ENCODE data around the gene SASH1.

The SASH1 gene

GRCh38 chr6:148358196-148358785 is 15.7 kb downstream of the SASH1 start:
- DNase-seq (no peak), ATAC-seq (ENCODE audit: insufficient read depth, low read depth) (no peak)
- Histone ChIP-seq H3K4me1 (ENCODE audit: insufficient read depth, low read length) (no peaks in the 10 kb centered on the region), H3K79me2 (ENCODE audit: insufficient read depth, low read length) (no peaks in the 10 kb centered on the region), H3K27me3 (ENCODE audit: insufficient read depth, low read length, poor library complexity) (no peaks in the 10 kb centered on the region), H3K27ac (ENCODE audit: low read length) (no peak overlapping the region), H3K9me3 (ENCODE audit: insufficient read depth, low read length, severe bottlenecking) (no peaks in the 10 kb centered on the region), H3K4me3 (ENCODE audit: low read depth in 1 of 2, low read length in 2 of 2) (no peak overlapping the region), H4K20me1 (ENCODE audit: insufficient read depth, low read length) (no peaks in the 10 kb centered on the region; the same call in 1 of the 2 replicates), H3K4me2 (ENCODE audit: insufficient read depth, low read length) (no peak overlapping the region), H3K36me3 (ENCODE audit: insufficient read depth, low read length) (no peaks in the 10 kb centered on the region), H3K9ac (ENCODE audit: low read depth, low read length) (no peak overlapping the region), H2AFZ (ENCODE audit: low read depth, low read length) (no peak overlapping the region)
- TF ChIP-seq, protein P1, sequence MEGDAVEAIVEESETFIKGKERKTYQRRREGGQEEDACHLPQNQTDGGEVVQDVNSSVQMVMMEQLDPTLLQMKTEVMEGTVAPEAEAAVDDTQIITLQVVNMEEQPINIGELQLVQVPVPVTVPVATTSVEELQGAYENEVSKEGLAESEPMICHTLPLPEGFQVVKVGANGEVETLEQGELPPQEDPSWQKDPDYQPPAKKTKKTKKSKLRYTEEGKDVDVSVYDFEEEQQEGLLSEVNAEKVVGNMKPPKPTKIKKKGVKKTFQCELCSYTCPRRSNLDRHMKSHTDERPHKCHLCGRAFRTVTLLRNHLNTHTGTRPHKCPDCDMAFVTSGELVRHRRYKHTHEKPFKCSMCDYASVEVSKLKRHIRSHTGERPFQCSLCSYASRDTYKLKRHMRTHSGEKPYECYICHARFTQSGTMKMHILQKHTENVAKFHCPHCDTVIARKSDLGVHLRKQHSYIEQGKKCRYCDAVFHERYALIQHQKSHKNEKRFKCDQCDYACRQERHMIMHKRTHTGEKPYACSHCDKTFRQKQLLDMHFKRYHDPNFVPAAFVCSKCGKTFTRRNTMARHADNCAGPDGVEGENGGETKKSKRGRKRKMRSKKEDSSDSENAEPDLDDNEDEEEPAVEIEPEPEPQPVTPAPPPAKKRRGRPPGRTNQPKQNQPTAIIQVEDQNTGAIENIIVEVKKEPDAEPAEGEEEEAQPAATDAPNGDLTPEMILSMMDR (IDR thresholded peaks at IDR 0.05; ENCODE audit: borderline replicate concordance, extremely low read depth, low read length, poor library complexity, severe bottlenecking): no peak
- no peak for TF ChIP-seq EZH2 (IDR thresholded peaks at IDR 0.05; ENCODE audit: borderline replicate concordance, low read depth, low read length, severe bottlenecking)

DNA sequence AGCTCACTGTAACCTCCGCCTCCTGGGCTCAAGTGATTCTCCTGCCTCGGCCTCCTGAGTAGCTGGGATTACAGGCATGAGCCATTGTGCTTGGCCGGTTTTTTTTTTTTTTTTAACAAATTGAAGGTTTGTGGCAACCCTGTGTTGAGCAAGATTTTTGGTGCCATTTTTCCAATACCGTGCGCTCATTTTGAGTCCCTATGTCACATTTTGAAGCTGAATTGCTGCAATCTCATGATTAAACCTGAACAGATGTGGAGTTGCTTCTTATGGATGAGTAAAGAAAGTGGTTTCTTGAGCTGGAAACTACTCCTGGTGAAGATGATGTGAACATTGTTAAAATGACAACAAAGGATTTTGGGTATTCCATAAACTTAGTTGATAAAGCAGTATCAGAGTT is 16.6 kb downstream of the SASH1 start:
- Histone ChIP-seq H3K27me3 (ENCODE audit: insufficient read depth, low read length, poor library complexity) (no peaks in the 10 kb centered on the region), H3K27ac (ENCODE audit: low read length) (no peak overlapping the region), H3K4me2 (ENCODE audit: insufficient read depth, low read length) (no peak overlapping the region), H2AFZ (ENCODE audit: low read depth, low read length) (no peak overlapping the region), H3K9me3 (ENCODE audit: insufficient read depth, low read length, severe bottlenecking) (no peaks in the 10 kb centered on the region), H3K9ac (ENCODE audit: low read depth, low read length) (no peak overlapping the region), H4K20me1 (ENCODE audit: insufficient read depth, low read length) (no peaks in the 10 kb centered on the region; the same call in 1 of the 2 replicates), H3K36me3 (ENCODE audit: insufficient read depth, low read length) (no peaks in the 10 kb centered on the region), H3K79me2 (ENCODE audit: insufficient read depth, low read length) (no peaks in the 10 kb centered on the region), H3K4me1 (ENCODE audit: insufficient read depth, low read length) (no peaks in the 10 kb centered on the region), H3K4me3 (ENCODE audit: low read depth in 1 of 2, low read length in 2 of 2) (no peak overlapping the region)
- ATAC-seq (ENCODE audit: insufficient read depth, low read depth) (no peak), DNase-seq (no peak)
- TF ChIP-seq EZH2 (IDR thresholded peaks at IDR 0.05; ENCODE audit: borderline replicate concordance, low read depth, low read length, severe bottlenecking): no peak

DNA sequence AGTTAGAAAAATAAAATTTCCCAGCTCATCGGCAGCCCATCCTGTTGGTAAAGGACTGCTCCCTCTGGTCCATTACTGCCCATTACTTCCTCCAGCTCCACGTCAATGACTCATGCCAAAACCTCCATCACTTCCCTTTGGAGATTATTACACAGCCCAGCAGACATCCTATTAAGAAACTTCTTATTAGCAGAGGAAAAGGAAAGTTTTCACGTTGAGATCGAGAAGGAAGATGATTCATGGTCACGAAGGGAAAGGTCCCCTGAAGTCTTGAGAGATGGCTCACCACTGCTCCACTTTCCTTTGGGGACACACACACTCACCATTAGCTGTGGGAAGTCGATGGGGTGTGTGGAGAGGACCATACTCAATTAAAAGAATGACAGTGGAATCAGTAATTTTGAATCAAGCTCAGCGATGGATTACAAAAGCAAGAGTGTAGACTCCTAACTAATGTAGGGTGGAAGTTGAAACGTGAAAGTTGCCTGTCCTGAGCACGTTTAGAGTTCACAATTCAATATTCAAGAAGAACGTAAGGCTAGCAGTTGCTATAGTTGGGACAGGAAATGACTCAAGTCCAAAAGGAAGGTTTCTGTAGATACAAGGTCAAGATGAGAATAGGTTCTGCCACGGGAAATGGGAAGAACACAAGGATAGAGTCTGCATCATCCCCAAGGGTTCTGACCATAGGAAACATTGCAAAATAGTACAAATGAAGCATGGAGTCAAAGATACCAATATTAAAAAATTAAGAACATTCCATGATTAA is 21.6 kb downstream of the SASH1 start:
- H3K4me2 ChIP-seq (ENCODE audit: insufficient read depth, low read length): no peak overlapping the region
- no peak overlapping the region for H3K4me3 ChIP-seq (ENCODE audit: low read depth in 1 of 2, low read length in 2 of 2)
- H3K9me3 ChIP-seq (ENCODE audit: insufficient read depth, low read length, severe bottlenecking): no peaks in the 10 kb centered on the region
- no peaks in the 10 kb centered on the region for H3K36me3 ChIP-seq (ENCODE audit: insufficient read depth, low read length)
- TF ChIP-seq, protein P1 (IDR thresholded peaks at IDR 0.05; ENCODE audit: borderline replicate concordance, extremely low read depth, low read length, poor library complexity, severe bottlenecking): no peak
- no peak for TF ChIP-seq EZH2 (IDR thresholded peaks at IDR 0.05; ENCODE audit: borderline replicate concordance, low read depth, low read length, severe bottlenecking)
- H3K4me1 ChIP-seq (ENCODE audit: insufficient read depth, low read length): 0 out of 2 replicates have a peak, but pooled peaks cover 6% of the 10 kb centered on the region
- no peak overlapping the region for H2AFZ ChIP-seq (ENCODE audit: low read depth, low read length)
- H4K20me1 ChIP-seq (ENCODE audit: insufficient read depth, low read length): no peaks in the 10 kb centered on the region
- H3K27me3 ChIP-seq (ENCODE audit: insufficient read depth, low read length, poor library complexity): no peaks in the 10 kb centered on the region
- ATAC-seq (ENCODE audit: insufficient read depth, low read depth): no peak
- no peak overlapping the region for H3K27ac ChIP-seq (ENCODE audit: low read length)
- no peak for DNase-seq
- H3K79me2 ChIP-seq (ENCODE audit: insufficient read depth, low read length): no peaks in the 10 kb centered on the region
- H3K9ac ChIP-seq (ENCODE audit: low read depth, low read length): no peak overlapping the region

GRCh38 chr6:148365041-148365440 is 22.4 kb downstream of the SASH1 start:
- no peak for TF ChIP-seq EZH2 (IDR thresholded peaks at IDR 0.05; ENCODE audit: borderline replicate concordance, low read depth, low read length, severe bottlenecking)
- TF ChIP-seq, protein P1 (IDR thresholded peaks at IDR 0.05; ENCODE audit: borderline replicate concordance, extremely low read depth, low read length, poor library complexity, severe bottlenecking): no peak
- no peak overlapping the region for H3K4me2 ChIP-seq (ENCODE audit: insufficient read depth, low read length)
- no peaks in the 10 kb centered on the region for H3K9me3 ChIP-seq (ENCODE audit: insufficient read depth, low read length, severe bottlenecking)
- H4K20me1 ChIP-seq (ENCODE audit: insufficient read depth, low read length): no peaks in the 10 kb centered on the region
- H3K27me3 ChIP-seq (ENCODE audit: insufficient read depth, low read length, poor library complexity): no peaks in the 10 kb centered on the region
- no peaks in the 10 kb centered on the region for H3K36me3 ChIP-seq (ENCODE audit: insufficient read depth, low read length)
- H3K4me1 ChIP-seq (ENCODE audit: insufficient read depth, low read length): 0 out of 2 replicates have a peak, but pooled peaks cover 6% of the 10 kb centered on the region
- no peak overlapping the region for H2AFZ ChIP-seq (ENCODE audit: low read depth, low read length)
- H3K79me2 ChIP-seq (ENCODE audit: insufficient read depth, low read length): no peaks in the 10 kb centered on the region
- H3K4me3 ChIP-seq (ENCODE audit: low read depth in 1 of 2, low read length in 2 of 2): no peak overlapping the region
- no peak overlapping the region for H3K9ac ChIP-seq (ENCODE audit: low read depth, low read length)
- no peak for DNase-seq
- no peak overlapping the region for H3K27ac ChIP-seq (ENCODE audit: low read length)
- ATAC-seq (ENCODE audit: insufficient read depth, low read depth): no peak
